Measurements from ENCODE around the gene PGAM4. TPM values are rescaled to one million over a fixed set of nuclear protein-coding genes. Genes with fewer than 3 reads are reported as not detected.

PGAM4 gene
- polyA plus RNA-seq, 1 of the 3 experiments (the other 2 are of a cell fraction): not detected

GRCh38 chrX:77949840-77950239 is 19.6 kb downstream of the PGAM4 start:
- no peak overlapping the region for H3K9ac ChIP-seq
- ChIA-PET CTCF (interaction anchor here (1.0 kb wide), 1 partner anchor 9 kb away, joined by 3 read pairs; no protein-coding TSS in a partner anchor), POLR2A (no interaction called here)
- H3K4me1 ChIP-seq (ENCODE audit: control insufficient read depth in 1 of 2, insufficient read depth in 2 of 2, low read depth in 1 of 2, low read length in 1 of 2): peaks cover 0 to 5% of the 10 kb centered on the region in 2 experiments; a peak in 2 of 4 replicates
- 42% methylated on average over 2 of the region's 2 CpGs for WGBS (ENCODE audit: low lambda C conversion rate)
- TF ChIP-seq EP300 (IDR thresholded peaks at IDR 0.05; ENCODE audit: borderline replicate concordance in 1 of 2, low read depth in 1 of 2, low read length in 1 of 2): no peak
- TF ChIP-seq JUND (IDR thresholded peaks at IDR 0.05): no peak
- no peak for TF ChIP-seq MXI1 (IDR thresholded peaks at IDR 0.05; ENCODE audit: low read depth, low read length)
- no peak for TF ChIP-seq NFIC (IDR thresholded peaks at IDR 0.05; ENCODE audit: borderline replicate concordance)
- no peak for TF ChIP-seq MEF2A (IDR thresholded peaks at IDR 0.05; ENCODE audit: borderline replicate concordance, low read depth)
- no peak for TF ChIP-seq FOXJ3 (CRISPR knock-in tag; IDR thresholded peaks at IDR 0.05)
- TF ChIP-seq IRF3 (IDR thresholded peaks at IDR 0.05; ENCODE audit: low read depth, low read length): no peak
- TF ChIP-seq USF1 (IDR thresholded peaks at IDR 0.05; ENCODE audit: borderline replicate concordance, low read depth): no peak
- TF ChIP-seq RXRA (IDR thresholded peaks at IDR 0.05; ENCODE audit: borderline replicate concordance, low read depth): no peak
- TF ChIP-seq GABPA (IDR thresholded peaks at IDR 0.05; ENCODE audit: low read depth): no peak
- no peak for TF ChIP-seq EZH2phosphoT487 (IDR thresholded peaks at IDR 0.05; ENCODE audit: borderline replicate concordance, low read depth)
- no peak for TF ChIP-seq NRF1 (IDR thresholded peaks at IDR 0.05; ENCODE audit: low read depth, low read length)
- no peak for TF ChIP-seq SMC3 (IDR thresholded peaks at IDR 0.05; ENCODE audit: low read depth, low read length)
- no peak for TF ChIP-seq POLR2AphosphoS5 (IDR thresholded peaks at IDR 0.05; ENCODE audit: low read depth, low read length)
- no peak for TF ChIP-seq PBX3 (IDR thresholded peaks at IDR 0.05)
- TF ChIP-seq RAD21 (IDR thresholded peaks at IDR 0.05; ENCODE audit: low read length): no peak
- no peak for TF ChIP-seq TEAD4 (IDR thresholded peaks at IDR 0.05; ENCODE audit: borderline replicate concordance, insufficient read depth)
- no peaks in the 10 kb centered on the region; the same call in 1 of the 2 replicates for H4K20me1 ChIP-seq (ENCODE audit: insufficient read depth)
- H3K36me3 ChIP-seq (replicated peaks in 1 of 2; ENCODE audit: control insufficient read depth in 1 of 2, insufficient read depth in 2 of 2, low read length in 1 of 2): no peaks in the 10 kb centered on the region
- no peaks in the 10 kb centered on the region; the same call in 1 of the 2 replicates for H3K79me2 ChIP-seq (ENCODE audit: insufficient read depth)
- no peak for DNase-seq
- H3K9me3 ChIP-seq: no peaks in the 10 kb centered on the region
- H3K4me2 ChIP-seq: no peak overlapping the region
- no peaks in the 10 kb centered on the region; the same call in 1 of the 2 replicates for H3K27me3 ChIP-seq (ENCODE audit: insufficient read depth)
- no peak overlapping the region for H2AFZ ChIP-seq (ENCODE audit: low read depth)
- peak overlapping the region; percentile 25 to 62; a peak in 3 of 4 replicates for H3K27ac ChIP-seq (ENCODE audit: low read depth in 2 of 2, low read length in 1 of 2)
- no peak overlapping the region for H3K4me3 ChIP-seq (ENCODE audit: low read depth in 2 of 2, low read length in 1 of 2)
- H3K9me2 ChIP-seq: no peaks in the 10 kb centered on the region; the same call in 1 of the 2 replicates
- H3F3A ChIP-seq (replicated peaks; ENCODE audit: insufficient read depth): peaks cover 4% of the 10 kb centered on the region
